Fibroblast of villous mesenchyme (primary cell): ENCODE data around the gene ZNF25. TPM values are rescaled to one million over a fixed set of nuclear protein-coding genes. Genes with fewer than 3 reads are reported as not detected.
A peak's percentile ranks its signal among the peaks of the same experiment; 100 is the strongest.

Experiments used
- DNase-seq: peaks from one replicate; pipeline ENCODE4 v3.0.0-alpha.2; 2010; ENCODE audit warnings: low read depth
- H3K4me3 ChIP-seq: 2 replicates; pipeline ENCODE4 v1.5.1; 2011; ENCODE audit warnings: low read depth, mild to moderate bottlenecking, low read length
- CTCF ChIP-seq: IDR thresholded peaks from 2 replicates; pipeline ENCODE4 v1.5.1; 2012; ENCODE audit warnings: low read depth, mild to moderate bottlenecking, low read length; ENCODE audit not compliant: insufficient read depth
- total RNA-seq: library from RNA; depleted of rRNA; stranded (reverse); fragments of >200 nt; gene quantifications from 2 replicates; pipeline ENCODE4 v1.2.3, GENCODE V29; 2012

ZNF25 gene
- total RNA-seq, 1 donor, result 12.5 TPM

GRCh38 chr10:37972396-37972795, 4.1 kb downstream of the ZNF25 start:
- no peak overlapping the region for H3K4me3 ChIP-seq
- no peak for DNase-seq
- no peak for TF ChIP-seq CTCF

- TF ChIP-seq CTCF, result no peak
- no peak overlapping the region for H3K4me3 ChIP-seq
- no peak for DNase-seq
Observed at GRCh38 chr10:37965006-37965405, 11.4 kb downstream of the ZNF25 start.

- H3K4me3 ChIP-seq, result no peak overlapping the region
- DNase-seq, result peak; percentile 8
- TF ChIP-seq CTCF, result no peak
Observed at GRCh38 chr10:37960591-37961137, 15.8 kb downstream of the ZNF25 start.

GRCh38 chr10:37957841-37958240, 18.6 kb downstream of the ZNF25 start:
- no peak overlapping the region for H3K4me3 ChIP-seq
- no peak for DNase-seq
- TF ChIP-seq CTCF, result no peak

GRCh38 chr10:37952926-37953325, 23.5 kb downstream of the ZNF25 start:
- DNase-seq, result no peak
- no peak overlapping the region for H3K4me3 ChIP-seq
- TF ChIP-seq CTCF, result no peak

GRCh38 chr10:37952043-37952755, 24.2 kb downstream of the ZNF25 start:
- TF ChIP-seq CTCF, result no peak
- no peak for DNase-seq

More at GRCh38 chr10:37952043-37952755, 24.2 kb downstream of the ZNF25 start:
- no peak overlapping the region for H3K4me3 ChIP-seq
